Ovary (tissue), 9 donors: ENCODE measurements around the gene TBC1D12. TPM values are rescaled to one million over a fixed set of nuclear protein-coding genes. Genes with fewer than 3 reads are reported as not detected.

ENCODE experiments used
- DNase-seq, 5 donors: peaks; one replicate each; pipeline ENCODE4 v3.0.0-alpha.2; 2019 to 2020
- H3K27ac ChIP-seq, 2 donors: fragments of 200-600 bp; one replicate each; pipeline versions ENCODE4 v1.5.1 to v1.8.0; 2019 to 2022
- H3K27me3 ChIP-seq: fragments of 200-600 bp; one replicate; pipeline ENCODE4 v1.8.0; 2022
- H3K36me3 ChIP-seq: fragments of 200-600 bp; sonication (generic); one replicate; pipeline ENCODE4 v1.5.1; 2019
- H3K4me1 ChIP-seq: one replicate; pipeline ENCODE4 v1.8.1; 2013; ENCODE audit warnings: mild to moderate bottlenecking, moderate library complexity; ENCODE audit not compliant: insufficient read depth
- H3K4me3 ChIP-seq: fragments of 200-600 bp; sonication (generic); one replicate; pipeline ENCODE4 v1.5.1; 2017
- H3K9me3 ChIP-seq, 2 donors: fragments of 200-600 bp in 1 of 2; sonication (generic) in 1 of 2; one replicate each; pipeline versions ENCODE4 v1.5.1 to v1.8.1; 2013 to 2019; ENCODE audit warnings: mild to moderate bottlenecking in 1 of 2, moderate library complexity in 1 of 2
- EP300 ChIP-seq: sonication (generic); formaldehyde crosslinking; IDR thresholded peaks from one replicate; pipeline ENCODE4 v1.6.1; 2017; ENCODE audit warnings: antibody characterized with exemption
- POLR2A ChIP-seq: fragments of 450-650 bp; IDR thresholded peaks from one replicate; pipeline ENCODE4 v1.6.1; 2017; ENCODE audit warnings: antibody characterized with exemption, mild to moderate bottlenecking, moderate library complexity
- WGBS, 3 donors: extraction: QIAGEN DNeasy Blood & Tissue Kit in 1 of 3; methylation state at CpG; one replicate each; pipeline versions ENCODE4 v1.1.5 to v1.1.7; 2013 to 2017; 5-methylcytosine and 5-hydroxymethylcytosine counted together
- intact Hi-C, 4 donors: fragments of 100-400 bp; cut with DNase I; formaldehyde crosslinking; loops; one replicate each; pipeline versions ENCODE4 v1.11.0 to v1.15.1; 2022 to 2023
- polyA plus RNA-seq, 2 donors: library from polyadenylated mRNA; stranded (reverse); fragments of 200-250 nt in 1 of 2; fragments of 350-450 nt in 1 of 2; fragmentation: Illumina TruSeq in 1 of 2; extraction: RNeasy Lipid Tissue Mini Kit (QIAGEN cat#74804) in 1 of 2; gene quantifications; one replicate each; pipeline ENCODE4 v1.2.3, GENCODE V29; 2013 to 2014
- total RNA-seq, 7 donors: library from RNA; depleted of rRNA in 2 of 7; stranded (reverse); fragments of >200 nt in 2 of 7; fragmentation: NEBNext Ultra II Directional in 3 of 7; extraction: Animal tissue kit (Norgen Biotek cat#: 25700) in 3 of 7; gene quantifications; one replicate each; pipeline versions ENCODE4 v1.1.0 to v1.2.4, GENCODE V29; 2016 to 2023
- TF ChIP-seq, protein P1 (sequence below), 3 donors: fragments of 450-650 bp in 2 of 3; fragments of 200-600 bp in 1 of 3; IDR thresholded peaks; one replicate each; pipeline versions ENCODE4 v1.5.1 to v1.8.0; 2016 to 2022; ENCODE audit warnings: antibody characterized with exemption in 3 of 3, mild to moderate bottlenecking in 1 of 3
- donor health status: DM: no; HTN: no; CAD: no; lungs with moderate emphysema.
- donor health status: DM: no; HTN: no; CAD: no.
- donor health status: Bipolar disorder and iron deficiency.
- donor health status: DM: yes; HTN: yes; CAD: no.
- donor health status: DM: no; HTN: no; CAD: no.
- donor health status: DM: yes; HTN: yes; CAD: no.

The TBC1D12 gene
- total and polyA plus RNA-seq, 9 donors: 5.6 to 20.4 (median 10.2) TPM

- H3K27me3 ChIP-seq: no peaks in the 10 kb centered on the region
- TF ChIP-seq, protein P1, sequence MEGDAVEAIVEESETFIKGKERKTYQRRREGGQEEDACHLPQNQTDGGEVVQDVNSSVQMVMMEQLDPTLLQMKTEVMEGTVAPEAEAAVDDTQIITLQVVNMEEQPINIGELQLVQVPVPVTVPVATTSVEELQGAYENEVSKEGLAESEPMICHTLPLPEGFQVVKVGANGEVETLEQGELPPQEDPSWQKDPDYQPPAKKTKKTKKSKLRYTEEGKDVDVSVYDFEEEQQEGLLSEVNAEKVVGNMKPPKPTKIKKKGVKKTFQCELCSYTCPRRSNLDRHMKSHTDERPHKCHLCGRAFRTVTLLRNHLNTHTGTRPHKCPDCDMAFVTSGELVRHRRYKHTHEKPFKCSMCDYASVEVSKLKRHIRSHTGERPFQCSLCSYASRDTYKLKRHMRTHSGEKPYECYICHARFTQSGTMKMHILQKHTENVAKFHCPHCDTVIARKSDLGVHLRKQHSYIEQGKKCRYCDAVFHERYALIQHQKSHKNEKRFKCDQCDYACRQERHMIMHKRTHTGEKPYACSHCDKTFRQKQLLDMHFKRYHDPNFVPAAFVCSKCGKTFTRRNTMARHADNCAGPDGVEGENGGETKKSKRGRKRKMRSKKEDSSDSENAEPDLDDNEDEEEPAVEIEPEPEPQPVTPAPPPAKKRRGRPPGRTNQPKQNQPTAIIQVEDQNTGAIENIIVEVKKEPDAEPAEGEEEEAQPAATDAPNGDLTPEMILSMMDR (IDR thresholded peaks at IDR 0.05): no peak
- TF ChIP-seq POLR2A (no peak), EP300 (no peak)
- intact Hi-C loops: no loop called here
- no peaks in the 10 kb centered on the region for H3K36me3 ChIP-seq
- DNase-seq: no peak
- no peaks in the 10 kb centered on the region for H3K9me3 ChIP-seq
- no peak overlapping the region for H3K27ac ChIP-seq
- H3K4me3 ChIP-seq: no peak overlapping the region
- H3K4me1 ChIP-seq: no peaks in the 10 kb centered on the region
These were observed 48.4 kb downstream of the TBC1D12 start for GRCh38 chr10:94450782-94451181.

- no peak for DNase-seq
- Histone ChIP-seq H3K9me3 (no peaks in the 10 kb centered on the region), H3K4me1 (no peaks in the 10 kb centered on the region), H3K27ac (no peak overlapping the region), H3K36me3 (no peaks in the 10 kb centered on the region), H3K4me3 (no peak overlapping the region), H3K27me3 (no peaks in the 10 kb centered on the region)
- TF ChIP-seq POLR2A (no peak), EP300 (no peak)
- TF ChIP-seq, protein P1 (IDR thresholded peaks at IDR 0.05): no peak
- 94 to 98% (median 95%) methylated on average over 1 of the region's 1 CpG for WGBS, 3 donors
- intact Hi-C loops: no loop called here
These were observed 49.7 kb downstream of the TBC1D12 start for GRCh38 chr10:94451883-94452519.

GRCh38 chr10:94456942-94457341, 54.6 kb downstream of the TBC1D12 start:
- Histone ChIP-seq H3K27ac (no peak overlapping the region), H3K9me3 (peaks cover 0 to 4% of the 10 kb centered on the region in 2 donors), H3K4me1 (no peaks in the 10 kb centered on the region), H3K36me3 (no peaks in the 10 kb centered on the region), H3K27me3 (no peaks in the 10 kb centered on the region), H3K4me3 (no peak overlapping the region)
- WGBS, 3 donors: 97 to 98% (median 98%) methylated on average over 2 of the region's 2 CpGs
- DNase-seq: no peak
- intact Hi-C loops: no loop called here
- TF ChIP-seq, protein P1 (IDR thresholded peaks at IDR 0.05): no peak
- TF ChIP-seq EP300 (no peak), POLR2A (no peak)

- no peak overlapping the region for H3K27ac ChIP-seq
- no peaks in the 10 kb centered on the region for H3K36me3 ChIP-seq
- 97 to 99% (median 98%) methylated on average over 24 to 25 of the region's 25 CpGs for WGBS, 3 donors
- peaks cover 0 to 4% of the 10 kb centered on the region in 2 donors for H3K9me3 ChIP-seq
- H3K27me3 ChIP-seq: no peaks in the 10 kb centered on the region
- DNase-seq: no peak
- no peaks in the 10 kb centered on the region for H3K4me1 ChIP-seq
- TF ChIP-seq POLR2A: no peak
- TF ChIP-seq, protein P1 (IDR thresholded peaks at IDR 0.05): no peak
- TF ChIP-seq EP300: no peak
- H3K4me3 ChIP-seq: no peak overlapping the region
- intact Hi-C loops: no loop called here
These were observed 57.0 kb downstream of the TBC1D12 start for GRCh38 chr10:94459385-94459784.
